OCI-LY7 (cell line): ENCODE data around the gene SH2D6. TPM values are rescaled to one million over a fixed set of nuclear protein-coding genes. Genes with fewer than 3 reads are reported as not detected.

ENCODE experiments used
- BruUV-seq: library from RNA; stranded (reverse); fragments of 400-500 nt; replicated peaks from 2 replicates; lab custom pipeline; 2021; lab: Mats Ljungman, UMichigan
- CTCF ChIA-PET: fragments of 300-600 bp; sonication (Branson Sonifier 250); formaldehyde crosslinking; loops from one replicate; lab custom pipeline; 2022; ENCODE audit warnings: antibody characterized with exemption; ENCODE audit not compliant: unreplicated experiment; lab: Charles Lee
- POLR2A ChIA-PET: fragments of 300-600 bp; sonication (Branson Sonifier 250); formaldehyde crosslinking; loops from one replicate; lab custom pipeline; 2022; ENCODE audit warnings: antibody characterized with exemption; lab: Charles Lee
- DNase-seq: peaks from one replicate; pipeline ENCODE4 v3.0.0-alpha.2; 2015; ENCODE audit warnings: low spot score
- H2AFZ ChIP-seq: fragments of 200-600 bp; sonication (generic), shearing (Covaris generic); 2 replicates; pipeline ENCODE4 v1.6.1; 2014; ENCODE audit warnings: mild to moderate bottlenecking, antibody characterized with exemption, low read length, moderate library complexity
- H3K27ac ChIP-seq: fragments of 200-600 bp; sonication (generic); 2 replicates; pipeline ENCODE4 v1.5.1; 2014; ENCODE audit warnings: mixed run types, low read depth, mild to moderate bottlenecking, moderate library complexity, low read length, inconsistent platforms; ENCODE audit not compliant: poor library complexity, severe bottlenecking
- H3K36me3 ChIP-seq: fragments of 200-600 bp; sonication (generic); 2 replicates; pipeline ENCODE4 v1.6.1; 2014; ENCODE audit warnings: mild to moderate bottlenecking, antibody characterized with exemption, low read length, moderate library complexity, mixed read lengths; ENCODE audit not compliant: insufficient read depth
- H3K4me1 ChIP-seq: fragments of 200-600 bp; sonication (generic); 2 replicates; pipeline ENCODE4 v1.5.1; 2014; ENCODE audit warnings: mild to moderate bottlenecking, low read length; ENCODE audit not compliant: insufficient read depth, poor library complexity, severe bottlenecking
- H3K4me2 ChIP-seq: fragments of 200-600 bp; sonication (generic); 2 replicates; pipeline ENCODE4 v1.6.1; 2014; ENCODE audit warnings: mild to moderate bottlenecking, low read length
- H3K4me3 ChIP-seq: fragments of 200-600 bp; sonication (generic); 2 replicates; pipeline ENCODE4 v1.5.1; 2014; ENCODE audit warnings: mild to moderate bottlenecking, low read depth, low read length; ENCODE audit not compliant: poor library complexity, severe bottlenecking
- H3K79me2 ChIP-seq: fragments of 200-600 bp; sonication (generic); 2 replicates; pipeline ENCODE4 v1.6.1; 2016; ENCODE audit warnings: low read depth, mild to moderate bottlenecking, low read length, moderate library complexity, mixed read lengths; ENCODE audit not compliant: insufficient read depth
- H3K9me2 ChIP-seq: fragments of 200-600 bp; sonication (generic); 2 replicates; pipeline ENCODE4 v1.6.1; 2016; ENCODE audit warnings: mild to moderate bottlenecking, low read length, mixed read lengths; ENCODE audit not compliant: insufficient read depth
- H3K9me3 ChIP-seq: fragments of 200-600 bp; sonication (generic); 2 replicates; pipeline ENCODE4 v1.6.1; 2014; ENCODE audit warnings: mild to moderate bottlenecking, mixed run types, low read length, mixed read lengths
- H4K20me1 ChIP-seq: fragments of 200-600 bp; sonication (generic); 2 replicates; pipeline ENCODE4 v1.6.1; 2014; ENCODE audit warnings: mild to moderate bottlenecking, antibody characterized with exemption, low read length, moderate library complexity, mixed read lengths; ENCODE audit not compliant: insufficient read depth
- EZH2phosphoT487 ChIP-seq: fragments of 200-600 bp; sonication (generic); IDR thresholded peaks from 2 replicates; pipeline ENCODE4 v1.6.1; 2018; ENCODE audit warnings: low read depth, borderline replicate concordance, mild to moderate bottlenecking, mixed run types, antibody characterized with exemption, low read length, moderate library complexity, mixed read lengths
- intact Hi-C: fragments of 100-400 bp; cut with micrococcal nuclease; formaldehyde crosslinking; loops from one replicate; pipeline ENCODE4 v1.10.0; 2022; ENCODE audit not compliant: unreplicated experiment
- total RNA-seq, 2 experiments: library from RNA; depleted of rRNA in 1 of 2; stranded (reverse); fragments of >200 nt in 1 of 2; shearing (Covaris generic) in 1 of 2; gene quantifications; 2 replicates each; pipeline ENCODE4 v1.2.3, GENCODE V29; 2014 to 2022
- TF ChIP-seq, protein P1 (sequence below): fragments of 200-600 bp; sonication (generic); conservative IDR thresholded peaks from 2 replicates; pipeline ENCODE4 v1.5.1; 2014; ENCODE audit warnings: mild to moderate bottlenecking, antibody characterized with exemption, low read length, moderate library complexity, mixed read lengths

SH2D6 gene
- total RNA-seq, 2 experiments from 2014 or later = 0.35 to 2.6 TPM

DNA sequence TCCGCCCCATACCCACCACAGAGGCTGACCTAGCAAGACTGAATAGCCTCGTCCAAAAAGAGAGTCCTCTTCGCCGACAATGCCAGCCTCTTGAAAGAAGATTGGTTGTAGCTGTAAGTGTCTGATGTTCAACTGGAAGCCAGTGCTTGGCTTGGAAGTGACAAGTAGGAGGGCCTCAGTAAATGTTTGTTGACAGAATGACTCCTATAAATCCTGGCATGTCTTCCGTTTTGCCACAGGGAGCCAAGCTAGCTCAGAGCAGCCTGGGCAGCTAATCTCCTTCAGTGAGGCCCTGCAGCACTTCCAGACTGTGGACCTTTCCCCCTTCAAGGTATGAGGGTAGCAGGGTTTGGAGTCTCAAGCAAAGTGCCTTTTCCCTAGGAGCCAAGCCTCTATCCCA is 49.0 kb upstream of the SH2D6 start:
- Histone ChIP-seq H3K9me2 (no peaks in the 10 kb centered on the region), H3K4me2 (no peak overlapping the region), H3K36me3 (no peaks in the 10 kb centered on the region), H3K4me3 (no peak overlapping the region), H3K4me1 (no peaks in the 10 kb centered on the region), H3K79me2 (no peaks in the 10 kb centered on the region), H2AFZ (no peak overlapping the region), H4K20me1 (no peaks in the 10 kb centered on the region), H3K9me3 (no peaks in the 10 kb centered on the region), H3K27ac (no peak overlapping the region)
- intact Hi-C loops = no loop called here
- BruUV-seq = no TSS peak
- no peak for DNase-seq
- CTCF ChIA-PET = no interaction called here
- POLR2A ChIA-PET = no interaction called here
- TF ChIP-seq EZH2phosphoT487 = no peak
- TF ChIP-seq, protein P1, sequence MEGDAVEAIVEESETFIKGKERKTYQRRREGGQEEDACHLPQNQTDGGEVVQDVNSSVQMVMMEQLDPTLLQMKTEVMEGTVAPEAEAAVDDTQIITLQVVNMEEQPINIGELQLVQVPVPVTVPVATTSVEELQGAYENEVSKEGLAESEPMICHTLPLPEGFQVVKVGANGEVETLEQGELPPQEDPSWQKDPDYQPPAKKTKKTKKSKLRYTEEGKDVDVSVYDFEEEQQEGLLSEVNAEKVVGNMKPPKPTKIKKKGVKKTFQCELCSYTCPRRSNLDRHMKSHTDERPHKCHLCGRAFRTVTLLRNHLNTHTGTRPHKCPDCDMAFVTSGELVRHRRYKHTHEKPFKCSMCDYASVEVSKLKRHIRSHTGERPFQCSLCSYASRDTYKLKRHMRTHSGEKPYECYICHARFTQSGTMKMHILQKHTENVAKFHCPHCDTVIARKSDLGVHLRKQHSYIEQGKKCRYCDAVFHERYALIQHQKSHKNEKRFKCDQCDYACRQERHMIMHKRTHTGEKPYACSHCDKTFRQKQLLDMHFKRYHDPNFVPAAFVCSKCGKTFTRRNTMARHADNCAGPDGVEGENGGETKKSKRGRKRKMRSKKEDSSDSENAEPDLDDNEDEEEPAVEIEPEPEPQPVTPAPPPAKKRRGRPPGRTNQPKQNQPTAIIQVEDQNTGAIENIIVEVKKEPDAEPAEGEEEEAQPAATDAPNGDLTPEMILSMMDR = no peak

DNA sequence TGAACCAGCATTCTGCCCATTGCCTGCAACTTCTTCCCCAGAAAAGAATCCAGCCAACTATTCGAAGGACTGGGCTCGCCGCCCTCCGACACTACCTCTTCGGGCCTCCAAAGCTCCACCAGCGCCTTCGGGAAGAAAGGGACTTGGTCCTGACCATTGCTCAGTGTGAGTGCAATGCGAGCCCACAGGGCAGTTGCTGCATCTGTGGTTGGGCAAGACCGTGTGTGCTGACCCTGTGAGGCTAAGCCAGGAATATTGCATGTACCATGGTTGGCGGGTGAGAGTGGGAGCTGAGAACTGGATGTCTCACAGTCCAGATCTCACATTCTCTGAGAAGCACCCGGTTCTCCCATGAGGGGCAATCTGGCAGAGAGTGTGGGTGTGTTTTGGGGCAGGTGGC is 47.5 kb upstream of the SH2D6 start:
- Histone ChIP-seq H3K4me2 (no peak overlapping the region), H3K4me1 (no peaks in the 10 kb centered on the region), H2AFZ (no peak overlapping the region), H4K20me1 (no peaks in the 10 kb centered on the region), H3K79me2 (no peaks in the 10 kb centered on the region), H3K4me3 (no peak overlapping the region), H3K9me2 (no peaks in the 10 kb centered on the region), H3K9me3 (no peaks in the 10 kb centered on the region), H3K36me3 (no peaks in the 10 kb centered on the region), H3K27ac (no peak overlapping the region)
- intact Hi-C loops = no loop called here
- ChIA-PET CTCF (no interaction called here), POLR2A (no interaction called here)
- TF ChIP-seq, protein P1 = no peak
- TF ChIP-seq EZH2phosphoT487 = no peak
- DNase-seq = no peak
- no TSS peak for BruUV-seq

GRCh38 chr2:85376291-85377065 is 42.0 kb upstream of the SH2D6 start:
- Histone ChIP-seq H3K79me2 (no peaks in the 10 kb centered on the region), H3K9me3 (peaks cover 10% of the 10 kb centered on the region; the same call in 1 of the 2 replicates), H2AFZ (no peak overlapping the region), H3K9me2 (no peaks in the 10 kb centered on the region), H3K4me1 (no peaks in the 10 kb centered on the region), H3K27ac (no peak overlapping the region), H3K36me3 (peaks cover 42% of the 10 kb centered on the region), H3K4me3 (no peak overlapping the region), H4K20me1 (no peaks in the 10 kb centered on the region), H3K4me2 (no peak overlapping the region)
- TF ChIP-seq, protein P1 = no peak
- TF ChIP-seq EZH2phosphoT487 = no peak
- ChIA-PET POLR2A (interaction anchor here (0.6 kb wide), 1 partner anchor 9 kb away, joined by 3 read pairs; no protein-coding TSS in a partner anchor), CTCF (interaction anchor here (0.5 kb wide), 1 partner anchor 303 kb away, joined by 8 read pairs; no protein-coding TSS in a partner anchor)
- intact Hi-C loops = no loop called here
- DNase-seq = no peak
- BruUV-seq = no TSS peak
